Activated naive CD8-positive, alpha-beta T cell treated with anti-CD3 and anti-CD28 coated beads for 36 hours (primary cell): ENCODE results near the gene SUGP2. TPM values are rescaled to one million over a fixed set of nuclear protein-coding genes. Genes with fewer than 3 reads are reported as not detected.
"Not testable (repeated sequence)": the region's sequence is repeated elsewhere in the genome, so short reads cannot be mapped to it uniquely, and the experiment has no call there.

Source experiments
- DNase-seq: peaks from one replicate; pipeline ENCODE4 v3.0.0; 2021
- H3K27ac Mint-ChIP-seq: one replicate; pipeline ENCODE4 v1.8.0; 2022; ENCODE audit warnings: mild to moderate bottlenecking, moderate library complexity, mixed read lengths
- H3K27me3 Mint-ChIP-seq: one replicate; pipeline ENCODE4 v1.8.0; 2022; ENCODE audit warnings: mild to moderate bottlenecking, mixed read lengths
- H3K36me3 Mint-ChIP-seq: one replicate; pipeline ENCODE4 v1.8.0; 2021; ENCODE audit warnings: mild to moderate bottlenecking, mixed read lengths
- H3K4me1 Mint-ChIP-seq: one replicate; pipeline ENCODE4 v1.8.0; 2021; ENCODE audit warnings: mixed read lengths
- H3K4me3 Mint-ChIP-seq: one replicate; pipeline ENCODE4 v1.8.0; 2022; ENCODE audit warnings: mild to moderate bottlenecking, moderate library complexity, mixed read lengths
- H3K9me3 Mint-ChIP-seq: one replicate; pipeline ENCODE4 v1.8.0; 2022; ENCODE audit warnings: mixed read lengths
- total RNA-seq, 2 experiments: library from RNA; stranded (reverse); gene quantifications; one replicate each; pipeline ENCODE4 v1.2.3, GENCODE V29; 2021

The SUGP2 gene
- total RNA-seq, 2 experiments from 2014 or later = 74.2 to 81.8 TPM

- no peak for DNase-seq
- H3K4me1 Mint-ChIP-seq = peaks cover 22% of the 10 kb centered on the region
- H3K36me3 Mint-ChIP-seq = peaks cover 28% of the 10 kb centered on the region
- H3K27ac Mint-ChIP-seq = no peak overlapping the region
- H3K27me3 Mint-ChIP-seq = no peaks in the 10 kb centered on the region
- no peaks in the 10 kb centered on the region for H3K9me3 Mint-ChIP-seq
- H3K4me3 Mint-ChIP-seq = no peak overlapping the region
These were observed 6.9 kb downstream of the SUGP2 start for GRCh38 chr19:19026299-19026971.

- no peak for DNase-seq
- no peaks in the 10 kb centered on the region for H3K27me3 Mint-ChIP-seq
- no peak overlapping the region for H3K27ac Mint-ChIP-seq
- H3K4me1 Mint-ChIP-seq = peaks cover 20% of the 10 kb centered on the region
- no peak overlapping the region for H3K4me3 Mint-ChIP-seq
- H3K9me3 Mint-ChIP-seq = no peaks in the 10 kb centered on the region
- H3K36me3 Mint-ChIP-seq = peaks cover 28% of the 10 kb centered on the region
These were observed 7.5 kb downstream of the SUGP2 start for GRCh38 chr19:19025861-19026260.

GRCh38 chr19:19023376-19023775 lies 9.9 kb downstream of the SUGP2 start:
- H3K36me3 Mint-ChIP-seq = peaks cover 25% of the 10 kb centered on the region
- H3K9me3 Mint-ChIP-seq, H3K27me3 Mint-ChIP-seq, H3K4me3 Mint-ChIP-seq, H3K27ac Mint-ChIP-seq, DNase-seq: not testable (repeated sequence)
- peaks cover 18% of the 10 kb centered on the region for H3K4me1 Mint-ChIP-seq

GRCh38 chr19:19022380-19022961 lies 10.8 kb downstream of the SUGP2 start:
- peaks cover 25% of the 10 kb centered on the region for H3K36me3 Mint-ChIP-seq
- H3K27me3 Mint-ChIP-seq = no peaks in the 10 kb centered on the region
- DNase-seq = no peak
- H3K4me1 Mint-ChIP-seq = peaks cover 16% of the 10 kb centered on the region
- H3K27ac Mint-ChIP-seq = peak overlapping the region; percentile 12
- no peak overlapping the region for H3K4me3 Mint-ChIP-seq
- H3K9me3 Mint-ChIP-seq = no peaks in the 10 kb centered on the region

- DNase-seq = no peak
- Mint-ChIP-seq H3K4me3 (no peak overlapping the region), H3K27me3 (no peaks in the 10 kb centered on the region), H3K4me1 (peaks cover 14% of the 10 kb centered on the region), H3K36me3 (peaks cover 26% of the 10 kb centered on the region), H3K9me3 (no peaks in the 10 kb centered on the region), H3K27ac (no peak overlapping the region)
These were observed 12.2 kb downstream of the SUGP2 start for GRCh38 chr19:19021115-19021514.

- no peaks in the 10 kb centered on the region for H3K4me1 Mint-ChIP-seq
- H3K27ac Mint-ChIP-seq = no peak overlapping the region
- DNase-seq = no peak
- H3K9me3 Mint-ChIP-seq = no peaks in the 10 kb centered on the region
- H3K27me3 Mint-ChIP-seq = no peaks in the 10 kb centered on the region
- H3K36me3 Mint-ChIP-seq = peaks cover 19% of the 10 kb centered on the region
- no peak overlapping the region for H3K4me3 Mint-ChIP-seq
These were observed 22.8 kb downstream of the SUGP2 start for GRCh38 chr19:19010551-19010950.

GRCh38 chr19:19009951-19010350 lies 23.4 kb downstream of the SUGP2 start:
- no peaks in the 10 kb centered on the region for H3K27me3 Mint-ChIP-seq
- no peak for DNase-seq
- H3K4me3 Mint-ChIP-seq = no peak overlapping the region
- no peaks in the 10 kb centered on the region for H3K4me1 Mint-ChIP-seq
- H3K27ac Mint-ChIP-seq = no peak overlapping the region
- H3K9me3 Mint-ChIP-seq = no peaks in the 10 kb centered on the region
- H3K36me3 Mint-ChIP-seq = peaks cover 19% of the 10 kb centered on the region

- H3K9me3 Mint-ChIP-seq = no peaks in the 10 kb centered on the region
These were observed 27.1 kb downstream of the SUGP2 start for GRCh38 chr19:19006213-19006612.

GRCh38 chr19:19004144-19004543 lies 29.2 kb downstream of the SUGP2 start:
- no peak for DNase-seq
- H3K9me3 Mint-ChIP-seq = no peaks in the 10 kb centered on the region
- H3K4me3 Mint-ChIP-seq = no peak overlapping the region
- no peak overlapping the region for H3K27ac Mint-ChIP-seq
- no peaks in the 10 kb centered on the region for H3K27me3 Mint-ChIP-seq
- peaks cover 17% of the 10 kb centered on the region for H3K36me3 Mint-ChIP-seq
- H3K4me1 Mint-ChIP-seq = peaks cover 16% of the 10 kb centered on the region

More at GRCh38 chr19:19006213-19006612, 27.1 kb downstream of the SUGP2 start:
- no peak for DNase-seq
- H3K27ac Mint-ChIP-seq = no peak overlapping the region
- H3K27me3 Mint-ChIP-seq = no peaks in the 10 kb centered on the region
- H3K4me1 Mint-ChIP-seq = no peaks in the 10 kb centered on the region
- no peak overlapping the region for H3K4me3 Mint-ChIP-seq
- H3K36me3 Mint-ChIP-seq = peaks cover 22% of the 10 kb centered on the region

GRCh38 chr19:18999896-19000620 lies 33.3 kb downstream of the SUGP2 start:
- Mint-ChIP-seq H3K9me3 (no peaks in the 10 kb centered on the region), H3K36me3 (peaks cover 18% of the 10 kb centered on the region), H3K27me3 (no peaks in the 10 kb centered on the region), H3K4me1 (peaks cover 23% of the 10 kb centered on the region), H3K4me3 (no peak overlapping the region), H3K27ac (no peak overlapping the region)
- DNase-seq = no peak

- peaks cover 15% of the 10 kb centered on the region for H3K36me3 Mint-ChIP-seq
- peaks cover 23% of the 10 kb centered on the region for H3K4me1 Mint-ChIP-seq
- no peak for DNase-seq
- H3K27ac Mint-ChIP-seq = no peak overlapping the region
- H3K4me3 Mint-ChIP-seq = no peak overlapping the region
- no peaks in the 10 kb centered on the region for H3K27me3 Mint-ChIP-seq
- no peaks in the 10 kb centered on the region for H3K9me3 Mint-ChIP-seq
These were observed 34.1 kb downstream of the SUGP2 start for GRCh38 chr19:18999016-18999758.

GRCh38 chr19:18998276-18998675 lies 35.0 kb downstream of the SUGP2 start:
- Mint-ChIP-seq H3K36me3 (peaks cover 17% of the 10 kb centered on the region), H3K27ac (no peak overlapping the region), H3K27me3 (no peaks in the 10 kb centered on the region), H3K4me1 (peaks cover 23% of the 10 kb centered on the region), H3K9me3 (no peaks in the 10 kb centered on the region), H3K4me3 (no peak overlapping the region)
- DNase-seq = no peak

GRCh38 chr19:18996796-18997394 lies 36.4 kb downstream of the SUGP2 start:
- peaks cover 17% of the 10 kb centered on the region for H3K36me3 Mint-ChIP-seq
- DNase-seq = no peak
- no peaks in the 10 kb centered on the region for H3K9me3 Mint-ChIP-seq
- peaks cover 23% of the 10 kb centered on the region for H3K4me1 Mint-ChIP-seq
- H3K4me3 Mint-ChIP-seq = no peak overlapping the region
- H3K27me3 Mint-ChIP-seq = no peaks in the 10 kb centered on the region
- H3K27ac Mint-ChIP-seq = no peak overlapping the region

- Mint-ChIP-seq H3K4me1 (peaks cover 23% of the 10 kb centered on the region), H3K36me3 (peaks cover 15% of the 10 kb centered on the region), H3K27ac (no peak overlapping the region), H3K9me3 (no peaks in the 10 kb centered on the region), H3K27me3 (no peaks in the 10 kb centered on the region), H3K4me3 (no peak overlapping the region)
- no peak for DNase-seq
These were observed 37.0 kb downstream of the SUGP2 start for GRCh38 chr19:18996351-18996750.

GRCh38 chr19:18995804-18996241 lies 37.5 kb downstream of the SUGP2 start:
- Mint-ChIP-seq H3K9me3 (no peaks in the 10 kb centered on the region), H3K4me3 (no peak overlapping the region), H3K27me3 (no peaks in the 10 kb centered on the region), H3K36me3 (peaks cover 15% of the 10 kb centered on the region), H3K4me1 (peaks cover 23% of the 10 kb centered on the region), H3K27ac (no peak overlapping the region)
- peak; percentile 21 for DNase-seq
